Measurements from ENCODE around the gene SCO2. TPM values are rescaled to one million over a fixed set of nuclear protein-coding genes. Genes with fewer than 3 reads are reported as not detected.

SCO2 gene
- total RNA-seq, 2 donors from 2014 or later, result 1.8 to 5.8 TPM

DNA sequence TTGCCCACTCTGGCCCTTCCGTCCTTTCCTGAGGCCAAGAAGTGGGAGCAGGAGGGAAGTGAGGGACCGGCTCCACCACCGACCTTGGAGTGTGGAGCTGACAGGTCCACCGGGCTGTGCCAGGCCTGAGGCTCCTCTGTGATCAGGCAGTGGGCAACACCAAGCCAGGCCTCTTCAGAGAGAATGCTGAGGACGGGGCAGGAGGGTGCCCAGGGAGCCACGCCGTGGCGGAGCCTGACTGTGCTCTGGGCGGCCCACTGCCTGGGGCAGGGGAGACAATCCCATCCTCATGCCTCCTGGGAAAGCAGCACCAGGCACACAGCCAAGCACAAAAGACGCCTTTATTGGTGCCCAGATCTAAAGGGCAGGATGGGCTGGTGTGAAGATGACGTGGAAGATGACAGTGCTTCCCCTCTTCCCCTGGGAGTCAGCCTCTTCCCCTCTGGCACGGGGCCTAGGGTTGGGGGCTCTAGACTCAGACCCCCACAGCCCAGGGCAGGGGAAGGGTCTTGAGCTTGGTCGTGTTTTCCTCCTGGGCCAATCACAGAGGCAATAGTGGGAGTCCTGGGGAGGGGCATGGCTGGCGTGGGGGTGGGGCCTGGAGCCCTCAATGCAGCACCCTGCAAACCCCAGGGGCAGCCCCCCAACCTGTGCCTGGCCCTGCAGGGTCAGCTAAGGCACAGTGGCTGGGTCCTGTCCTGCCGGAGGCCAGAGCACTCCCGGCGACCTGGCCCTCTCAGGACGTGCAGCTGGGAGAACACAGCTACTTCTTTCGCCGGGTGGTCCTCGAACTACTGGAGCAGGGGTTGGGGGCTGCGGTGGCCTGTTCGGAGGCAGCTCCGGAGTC is 22.5 kb downstream of the SCO2 start:
- DNase-seq, result no peak
- H3K27ac ChIP-seq, result no peak overlapping the region
- no peaks in the 10 kb centered on the region for H3K9me3 ChIP-seq
- no peak overlapping the region for H3K9ac ChIP-seq (ENCODE audit: low read depth in 2 of 2, low read length in 2 of 2)
- intact Hi-C loops (cut with DNase I), result loop anchor here (10.0 kb wide), 1 partner anchor 248 kb away; the partner anchor contains the start of gene HDAC10
- peaks cover 11% of the 10 kb centered on the region for H3K4me1 ChIP-seq
- TF ChIP-seq, protein P1, sequence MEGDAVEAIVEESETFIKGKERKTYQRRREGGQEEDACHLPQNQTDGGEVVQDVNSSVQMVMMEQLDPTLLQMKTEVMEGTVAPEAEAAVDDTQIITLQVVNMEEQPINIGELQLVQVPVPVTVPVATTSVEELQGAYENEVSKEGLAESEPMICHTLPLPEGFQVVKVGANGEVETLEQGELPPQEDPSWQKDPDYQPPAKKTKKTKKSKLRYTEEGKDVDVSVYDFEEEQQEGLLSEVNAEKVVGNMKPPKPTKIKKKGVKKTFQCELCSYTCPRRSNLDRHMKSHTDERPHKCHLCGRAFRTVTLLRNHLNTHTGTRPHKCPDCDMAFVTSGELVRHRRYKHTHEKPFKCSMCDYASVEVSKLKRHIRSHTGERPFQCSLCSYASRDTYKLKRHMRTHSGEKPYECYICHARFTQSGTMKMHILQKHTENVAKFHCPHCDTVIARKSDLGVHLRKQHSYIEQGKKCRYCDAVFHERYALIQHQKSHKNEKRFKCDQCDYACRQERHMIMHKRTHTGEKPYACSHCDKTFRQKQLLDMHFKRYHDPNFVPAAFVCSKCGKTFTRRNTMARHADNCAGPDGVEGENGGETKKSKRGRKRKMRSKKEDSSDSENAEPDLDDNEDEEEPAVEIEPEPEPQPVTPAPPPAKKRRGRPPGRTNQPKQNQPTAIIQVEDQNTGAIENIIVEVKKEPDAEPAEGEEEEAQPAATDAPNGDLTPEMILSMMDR (IDR thresholded peaks at IDR 0.05), result no peak
- H3K36me3 ChIP-seq, result peaks cover 9% of the 10 kb centered on the region
- H3K4me3 ChIP-seq, result no peak overlapping the region
- no peaks in the 10 kb centered on the region for H3K27me3 ChIP-seq

DNA sequence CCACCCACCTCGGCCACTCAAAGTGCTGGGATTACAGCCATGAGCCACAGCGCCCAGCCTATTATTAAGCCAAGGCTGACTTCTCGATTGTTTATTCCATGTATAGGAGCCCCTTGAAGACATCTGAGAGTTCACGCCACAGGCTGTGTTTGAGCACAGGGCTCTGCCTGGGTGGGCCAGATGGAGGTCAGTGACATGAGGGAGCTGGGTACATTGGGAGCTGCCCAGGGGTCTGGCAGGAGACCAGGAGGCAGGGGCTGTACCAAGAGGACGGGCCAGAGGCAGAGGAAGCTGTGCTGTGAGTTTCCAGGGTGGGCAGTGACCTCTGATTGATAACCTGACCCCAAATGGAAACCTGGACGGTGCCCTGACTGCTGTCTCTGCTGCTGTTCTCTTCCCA is 23.3 kb downstream of the SCO2 start:
- Histone ChIP-seq H3K4me1 (peaks cover 10% of the 10 kb centered on the region), H3K27ac (no peak overlapping the region), H3K4me3 (no peak overlapping the region), H3K9ac (ENCODE audit: low read depth in 2 of 2, low read length in 2 of 2) (no peak overlapping the region), H3K9me3 (no peaks in the 10 kb centered on the region), H3K27me3 (no peaks in the 10 kb centered on the region), H3K36me3 (peaks cover 9% of the 10 kb centered on the region)
- intact Hi-C loops (cut with DNase I), result loop anchor here (10.0 kb wide), 1 partner anchor 247 kb away; the partner anchor contains the start of gene HDAC10
- DNase-seq, result no peak
- TF ChIP-seq, protein P1 (IDR thresholded peaks at IDR 0.05), result no peak

DNA sequence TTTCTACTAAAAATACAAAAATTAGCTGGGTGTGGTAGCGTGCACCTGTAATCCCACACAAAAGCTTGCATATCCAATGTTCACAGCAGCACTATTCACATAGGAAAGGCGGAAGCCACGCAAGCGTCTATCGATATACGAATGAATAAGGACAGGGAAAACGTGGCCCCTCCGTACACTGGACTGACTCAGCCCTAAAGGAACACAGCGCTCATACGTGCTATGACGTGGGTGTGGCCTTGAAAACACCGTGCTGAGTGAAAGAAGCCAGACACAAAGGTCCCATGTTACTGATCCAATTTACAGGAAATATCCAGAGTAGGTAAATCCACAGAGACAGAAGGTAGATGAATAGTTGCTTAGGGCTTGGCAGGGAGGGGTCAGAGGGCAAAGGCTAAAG is 24.9 kb downstream of the SCO2 start:
- intact Hi-C loops (cut with DNase I), result loop anchor here (10.0 kb wide), 1 partner anchor 246 kb away; the partner anchor contains the start of gene HDAC10
- Histone ChIP-seq H3K9me3 (no peaks in the 10 kb centered on the region), H3K9ac (ENCODE audit: low read depth in 2 of 2, low read length in 2 of 2) (no peak overlapping the region), H3K4me1 (no peaks in the 10 kb centered on the region), H3K27me3 (no peaks in the 10 kb centered on the region), H3K36me3 (peaks cover 8% of the 10 kb centered on the region), H3K27ac (no peak overlapping the region), H3K4me3 (no peak overlapping the region)
- TF ChIP-seq, protein P1 (IDR thresholded peaks at IDR 0.05), result no peak
- DNase-seq, result no peak

DNA sequence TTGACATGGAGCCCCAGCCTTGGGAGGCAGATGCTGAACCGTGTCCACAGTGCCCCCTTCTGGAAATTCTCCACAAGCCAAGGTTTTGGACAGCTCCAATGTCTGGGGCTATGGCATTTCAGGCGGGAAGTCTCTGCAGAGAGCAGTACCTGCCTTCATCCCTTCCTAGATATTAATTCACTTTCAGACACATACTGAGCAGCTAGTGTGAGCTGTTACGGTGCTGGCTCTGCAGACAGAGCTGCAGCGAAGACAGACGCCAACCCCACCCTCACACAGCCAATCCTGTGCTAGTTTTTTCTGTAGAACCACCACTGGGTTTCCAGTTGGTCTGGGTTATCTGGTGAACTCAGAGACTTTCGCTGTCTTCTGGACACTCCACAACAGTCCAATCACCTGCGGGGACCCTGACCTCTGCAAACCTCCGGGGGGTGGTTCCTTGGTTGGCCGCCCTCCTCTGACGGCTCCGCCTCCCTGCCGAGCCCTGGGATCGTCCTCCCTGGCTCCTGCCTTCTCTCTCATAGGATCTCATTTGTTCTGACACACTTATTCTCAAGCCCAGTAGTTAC is 27.0 kb downstream of the SCO2 start:
- no peak overlapping the region for H3K4me3 ChIP-seq
- H3K27ac ChIP-seq, result no peak overlapping the region
- peak overlapping the region in 1 of 2 donors; percentile 26 for H3K9ac ChIP-seq (ENCODE audit: low read depth in 2 of 2, low read length in 2 of 2)
- peak; percentile 88 for DNase-seq
- TF ChIP-seq, protein P1 (IDR thresholded peaks at IDR 0.05), result peak; percentile 65
- intact Hi-C loops (cut with DNase I), result no loop called here
- H3K4me1 ChIP-seq, result no peaks in the 10 kb centered on the region
- H3K9me3 ChIP-seq, result no peaks in the 10 kb centered on the region
- H3K36me3 ChIP-seq, result no peaks in the 10 kb centered on the region
- H3K27me3 ChIP-seq, result no peaks in the 10 kb centered on the region

DNA sequence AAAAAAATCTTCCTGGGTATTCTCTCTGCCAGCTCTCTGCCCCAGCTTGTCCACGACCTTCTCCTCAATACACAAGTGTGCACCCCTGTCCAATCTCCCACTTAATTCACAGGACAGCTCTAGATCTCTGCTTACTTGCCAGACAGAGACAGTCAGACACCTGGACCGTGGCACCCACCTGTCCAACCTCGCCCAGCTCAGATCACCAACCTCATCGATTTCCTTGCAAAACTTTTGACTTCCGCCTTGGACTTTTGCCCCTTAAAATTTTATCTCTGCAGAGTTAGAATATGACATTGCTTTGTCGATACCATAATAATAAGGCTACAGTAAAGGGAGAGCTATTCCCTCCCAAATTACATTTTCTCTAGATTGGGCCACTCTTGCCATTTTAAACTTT is 28.3 kb downstream of the SCO2 start:
- no peak for DNase-seq
- Histone ChIP-seq H3K9ac (ENCODE audit: low read depth in 2 of 2, low read length in 2 of 2) (no peak overlapping the region), H3K4me3 (no peak overlapping the region), H3K27ac (no peak overlapping the region), H3K9me3 (no peaks in the 10 kb centered on the region), H3K27me3 (no peaks in the 10 kb centered on the region), H3K4me1 (no peaks in the 10 kb centered on the region), H3K36me3 (no peaks in the 10 kb centered on the region)
- intact Hi-C loops (cut with DNase I), result no loop called here
- TF ChIP-seq, protein P1 (IDR thresholded peaks at IDR 0.05), result no peak

Measured in colonic mucosa (tissue), 4 donors.